NCI-H1105 (cell line): ENCODE data around the gene COL15A1.
"Not testable (repeated sequence)": the region's sequence is repeated elsewhere in the genome, so short reads cannot be mapped to it uniquely, and the experiment has no call there.

Source experiments
- DNase-seq: peaks from one replicate; lab custom pipeline; 2025; lab: John Stamatoyannopoulos, UW

The COL15A1 gene

GRCh38 chr9:99079542-99079941 is 135.8 kb downstream of the COL15A1 start:
- DNase-seq = no peak

DNA sequence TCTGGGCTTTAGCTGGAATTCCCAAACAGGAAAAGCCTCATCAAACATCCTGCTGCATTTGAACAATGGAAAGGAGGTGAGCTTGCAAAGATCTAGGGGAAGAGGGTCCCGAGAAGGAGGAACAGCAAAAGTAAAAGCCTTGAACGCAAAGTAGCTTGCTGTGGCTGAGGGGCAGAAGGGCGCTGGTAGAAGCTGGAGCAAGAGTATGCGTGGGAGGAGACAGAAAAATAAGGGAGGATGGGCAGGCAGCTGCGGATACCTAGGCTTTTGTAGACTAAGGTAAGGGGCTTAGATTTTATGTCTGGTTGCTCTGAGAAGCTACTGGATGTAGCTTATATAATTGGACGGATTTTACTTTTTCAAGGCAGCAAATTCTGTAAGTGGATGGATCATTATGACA is 139.3 kb downstream of the COL15A1 start:
- no peak for DNase-seq

- DNase-seq = no peak
Observed at GRCh38 chr9:99085949-99086948, 142.5 kb downstream of the COL15A1 start.

DNA sequence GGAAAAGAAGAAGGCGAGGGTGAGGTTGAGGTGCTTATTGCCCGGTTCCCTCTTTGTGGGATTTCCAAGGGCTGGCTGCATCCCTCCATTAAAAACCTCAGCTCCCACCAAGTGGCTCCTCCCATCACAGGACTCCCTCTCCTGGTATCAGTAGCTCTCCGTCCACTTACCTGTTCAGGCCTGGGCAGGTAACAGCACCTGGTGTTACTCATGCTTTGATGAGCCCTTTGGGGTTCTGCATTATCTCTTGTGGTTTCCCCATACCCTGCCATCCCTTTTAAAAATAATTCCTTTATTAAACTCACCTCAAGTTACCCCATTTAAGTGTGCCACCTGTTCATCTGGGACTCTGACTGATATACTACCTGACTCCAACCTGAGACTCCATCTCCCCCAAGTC is 143.8 kb downstream of the COL15A1 start:
- DNase-seq = no peak

- no peak for DNase-seq
Observed at GRCh38 chr9:99090336-99091130, 146.8 kb downstream of the COL15A1 start.

GRCh38 chr9:99092643-99093491 is 149.2 kb downstream of the COL15A1 start:
- DNase-seq = no peak

- no peak for DNase-seq
Observed at GRCh38 chr9:99093492-99093791, 149.7 kb downstream of the COL15A1 start.

- DNase-seq = no peak
Observed at GRCh38 chr9:99095565-99095964, 151.9 kb downstream of the COL15A1 start.

- DNase-seq = no peak
Observed at GRCh38 chr9:99096409-99096808, 152.7 kb downstream of the COL15A1 start.

DNA sequence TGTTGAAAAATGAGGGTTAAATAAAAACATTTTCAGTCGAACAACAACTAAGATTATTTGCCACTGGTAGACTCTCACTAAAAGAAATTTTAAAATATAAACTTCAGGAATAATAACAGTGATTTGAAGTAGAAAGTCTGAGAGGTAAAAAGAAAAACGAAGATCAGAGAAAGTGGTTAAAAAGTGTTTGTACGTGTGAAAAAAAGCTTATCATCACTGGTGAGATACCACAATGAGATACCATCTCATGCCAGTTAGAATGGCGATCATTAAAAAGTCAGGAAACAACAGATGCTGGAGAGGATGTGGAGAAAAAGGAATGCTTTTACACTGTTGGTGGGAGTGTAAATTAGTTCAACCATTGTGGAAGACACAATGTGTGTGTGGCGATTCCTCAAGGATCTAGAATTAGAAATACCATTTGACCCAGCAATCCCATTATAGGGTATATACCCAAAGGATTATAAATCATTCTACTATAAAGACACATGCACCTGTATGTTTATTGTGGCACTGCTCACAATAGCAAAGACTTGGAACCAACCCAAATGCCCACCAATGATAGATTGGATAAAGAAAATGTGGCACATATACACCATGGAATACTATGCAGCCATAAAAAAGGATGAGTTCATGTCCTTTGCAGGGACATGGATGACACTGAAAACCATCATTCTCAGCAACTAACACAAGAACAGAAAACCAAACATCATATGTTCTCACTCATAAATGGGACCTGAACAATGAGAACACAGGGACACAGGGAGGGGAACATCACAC is 156.3 kb downstream of the COL15A1 start:
- not testable (repeated sequence) for DNase-seq

GRCh38 chr9:99101271-99101670 is 157.6 kb downstream of the COL15A1 start:
- DNase-seq = no peak

DNA sequence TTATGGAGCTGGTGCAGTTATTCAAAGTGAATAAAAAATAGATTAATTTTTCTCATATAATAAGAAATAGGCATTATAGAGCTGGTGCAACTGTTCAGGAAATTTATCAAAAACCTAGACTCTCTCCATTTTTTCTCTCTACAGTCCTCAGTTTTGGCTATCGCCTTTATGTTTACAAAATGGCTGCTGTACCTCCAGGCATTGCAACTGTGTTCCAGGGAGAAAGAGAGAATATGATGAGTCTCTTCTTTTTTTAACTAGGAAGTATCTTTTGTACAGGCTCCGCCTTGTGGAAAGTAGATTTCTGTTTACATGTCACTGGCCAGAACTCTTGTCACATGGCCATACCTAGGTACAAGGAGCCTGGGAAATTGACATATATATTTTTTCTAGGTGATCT is 158.1 kb downstream of the COL15A1 start:
- no peak for DNase-seq

DNA sequence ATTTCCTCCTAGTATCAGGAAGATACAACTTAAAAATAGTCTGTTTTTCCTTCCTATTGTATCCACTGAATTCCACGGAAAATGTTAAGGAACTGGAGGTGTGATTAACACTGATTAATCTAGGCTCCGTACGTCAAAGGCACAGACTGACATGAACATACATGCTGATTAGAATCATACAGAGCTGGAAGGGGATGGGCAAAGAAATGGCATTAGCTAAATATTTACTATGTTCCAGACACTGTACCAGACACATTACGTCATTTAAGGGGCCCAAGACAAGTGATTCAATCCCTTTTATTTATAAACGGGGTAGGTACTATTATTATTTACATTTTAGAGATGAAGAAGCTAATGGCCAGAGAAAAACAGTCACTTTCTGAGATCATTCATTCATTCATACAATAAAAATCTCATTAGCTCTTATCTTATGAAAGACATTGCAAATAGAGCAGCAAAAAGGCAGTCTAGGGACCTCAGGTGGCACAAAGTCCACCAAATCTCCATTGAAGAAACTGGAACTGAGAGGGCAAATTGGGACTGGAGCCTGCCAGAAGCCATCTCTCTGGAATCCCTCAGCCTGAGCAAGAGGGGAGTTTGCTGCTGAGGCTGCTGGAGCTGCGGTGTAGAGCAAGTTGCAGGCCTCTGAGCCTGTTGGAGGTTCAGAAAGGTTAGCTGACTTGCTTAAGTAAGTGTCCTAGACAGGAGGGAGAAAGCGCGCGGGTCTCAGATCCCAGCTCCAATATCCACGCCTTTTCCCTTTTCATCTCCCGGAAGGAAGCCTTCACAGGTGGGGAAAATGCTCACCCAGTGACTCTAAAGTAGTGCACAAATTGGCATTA is 159.6 kb downstream of the COL15A1 start:
- DNase-seq = no peak

DNA sequence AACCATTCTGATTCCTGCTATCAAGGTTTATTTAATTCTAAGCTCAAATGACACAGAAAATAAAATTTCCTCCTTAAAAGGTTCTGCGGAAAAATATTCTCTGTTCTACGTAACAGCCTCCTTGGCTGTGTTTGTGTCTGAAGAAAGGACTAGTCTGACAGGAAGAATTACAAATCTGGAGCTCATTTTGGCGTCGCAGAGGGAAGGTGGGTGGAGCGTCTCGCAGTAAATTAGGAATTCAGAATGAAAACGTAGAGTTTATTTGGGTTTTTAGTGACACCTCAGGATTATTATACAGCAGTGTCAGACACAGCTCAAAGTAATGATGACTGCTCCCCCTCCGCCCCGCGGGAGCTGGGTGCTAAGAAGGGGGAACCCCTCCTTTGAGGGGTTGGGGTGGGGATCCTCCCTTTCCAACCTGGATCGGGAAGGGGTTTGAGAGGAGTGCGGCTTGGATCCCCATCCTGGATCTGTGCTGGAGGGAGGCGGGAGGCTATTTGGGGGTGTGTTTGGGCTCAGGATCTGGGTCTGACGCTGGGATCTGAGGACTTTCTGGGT is 160.3 kb downstream of the COL15A1 start:
- no peak for DNase-seq

GRCh38 chr9:99104459-99105151 is 160.9 kb downstream of the COL15A1 start, which contains the start of gene TGFBR1:
TGFBR1 (plus strand) TSS chr9:99105113; CDS start chr9:99105206, 93 bp downstream.
- peak; percentile 88 for DNase-seq

DNA sequence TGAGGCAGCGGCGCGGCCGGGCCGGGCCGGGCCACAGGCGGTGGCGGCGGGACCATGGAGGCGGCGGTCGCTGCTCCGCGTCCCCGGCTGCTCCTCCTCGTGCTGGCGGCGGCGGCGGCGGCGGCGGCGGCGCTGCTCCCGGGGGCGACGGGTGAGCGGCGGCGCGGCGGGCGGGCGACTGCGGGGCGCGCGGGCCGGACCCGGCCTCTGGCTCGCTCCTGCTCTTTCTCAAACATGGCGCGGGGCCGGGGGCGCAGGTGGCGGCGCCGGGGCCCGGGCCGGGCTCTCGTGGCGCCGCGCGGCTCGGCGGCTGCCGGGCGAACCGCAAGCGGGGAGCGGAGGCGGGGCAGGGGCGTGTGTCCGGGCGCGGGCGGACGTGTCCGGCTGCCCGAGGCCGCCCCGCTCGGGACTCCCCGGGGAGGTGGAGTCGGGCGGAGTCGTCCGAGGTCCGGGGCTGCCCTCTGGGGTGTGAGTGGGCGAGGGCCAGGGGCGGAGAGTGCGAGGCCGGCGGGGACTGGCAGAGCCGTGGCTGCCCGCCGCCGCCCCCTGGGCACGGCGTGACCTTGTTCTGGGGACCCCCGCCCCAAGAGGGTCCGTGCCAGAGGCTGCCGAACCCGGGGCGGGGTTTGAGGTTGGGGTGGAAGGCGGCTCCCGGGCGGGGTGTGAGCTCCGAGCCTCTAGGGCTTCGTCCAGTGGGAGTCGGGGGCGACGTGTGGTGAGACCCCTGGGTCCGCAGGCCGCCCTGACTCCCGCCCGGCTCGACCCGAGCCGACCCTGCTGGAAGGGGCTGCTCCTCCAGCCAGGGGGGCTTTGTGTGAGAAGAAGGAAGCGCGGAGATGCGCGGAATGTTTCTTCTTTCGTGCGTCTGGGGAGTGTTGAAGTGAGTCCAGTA is 161.7 kb downstream of the COL15A1 start:
- DNase-seq = no peak

- DNase-seq = no peak
Observed at GRCh38 chr9:99106044-99106375, 162.3 kb downstream of the COL15A1 start.

- DNase-seq = no peak
Observed at GRCh38 chr9:99107421-99107820, 163.7 kb downstream of the COL15A1 start.
